K562 (cell line): ENCODE measurements around the gene GLIS1. TPM values are rescaled to one million over a fixed set of nuclear protein-coding genes. Genes with fewer than 3 reads are reported as not detected.

Experiments
- ATAC-seq: fragments of 200-7000 bp; cut with Tn5 transposase; 3 replicates; pipeline ENCODE4 v1.9.1; 2020; ENCODE audit warnings: moderate library complexity
- BruUV-seq: library from RNA; stranded (reverse); fragments of 400-500 nt; replicated peaks from 2 replicates; lab custom pipeline; 2021; lab: Mats Ljungman, UMichigan
- CTCF ChIA-PET: fragments of 300-600 bp; formaldehyde crosslinking; extraction: SDS; loops from one replicate; lab custom pipeline; 2021; ENCODE audit warnings: low intra/inter-chr PET ratio; lab: Yijun Ruan, JAX
- POLR2A ChIA-PET: fragments of 300-600, 350-650 bp; sonication (Branson Sonifier 250); formaldehyde crosslinking; extraction: SDS; loops from one replicate; lab custom pipeline; 2021; ENCODE audit warnings: antibody characterized with exemption, inconsistent platforms; lab: Yijun Ruan, JAX
- DNase-seq, 4 experiments: peaks; one replicate each; pipeline versions ENCODE4 v3.0.0 to v3.0.0-alpha.2; 2011 to 2018; ENCODE audit warnings: low spot score in 3 of 4, mixed read lengths in 3 of 4; ENCODE audit errors: extremely low read depth in 1 of 4
- FAIRE-seq: peaks from 2 replicates; lab custom pipeline; 2011; peaks lifted over from hg19 to GRCh38; lab: Jason Lieb, UNC
- H2AFZ ChIP-seq: 2 replicates; pipeline ENCODE4 v1.6.0; 2011; ENCODE audit warnings: low read depth, low read length, control low read depth, inconsistent platforms
- H3K27ac ChIP-seq: fragments of 200-600 bp; 3 replicates; pipeline ENCODE4 v1.8.0; 2011; ENCODE audit warnings: low read depth, mild to moderate bottlenecking, control low read depth, inconsistent platforms, low read length, moderate library complexity, mixed read lengths; ENCODE audit errors: extremely low read depth
- H3K27me3 ChIP-seq, 2 experiments: fragments of 300-600 bp in 1 of 2; 2 replicates in 1 of 2; 3 replicates in 1 of 2; pipeline versions ENCODE4 v1.6.0 to v1.8.0; 2011; ENCODE audit warnings: inconsistent platforms in 2 of 2, low read length in 2 of 2, mild to moderate bottlenecking in 1 of 2, mixed read lengths in 1 of 2, moderate library complexity in 1 of 2; ENCODE audit not compliant: control insufficient read depth in 2 of 2, insufficient read depth in 2 of 2
- H3K36me3 ChIP-seq: fragments of 300-600 bp; 3 replicates; pipeline ENCODE4 v1.8.0; 2011; ENCODE audit warnings: mild to moderate bottlenecking, low read length, inconsistent platforms; ENCODE audit not compliant: control insufficient read depth, insufficient read depth
- H3K4me1 ChIP-seq, 2 experiments: fragments of 200-600 bp in 1 of 2; replicated peaks in 1 of 2; 2 replicates in 1 of 2; 3 replicates in 1 of 2; pipeline versions ENCODE4 v1.5.1 to v1.8.0; 2011; ENCODE audit warnings: inconsistent platforms in 2 of 2, low read length in 2 of 2, mild to moderate bottlenecking in 1 of 2, mixed read lengths in 1 of 2, moderate library complexity in 1 of 2; ENCODE audit not compliant: control insufficient read depth in 2 of 2, insufficient read depth in 2 of 2
- H3K4me2 ChIP-seq: 2 replicates; pipeline ENCODE4 v1.6.1; 2011; ENCODE audit warnings: low read length, control low read depth, inconsistent platforms, mixed read lengths; ENCODE audit not compliant: insufficient read depth
- H3K4me3 ChIP-seq: fragments of 200-600 bp; sonication (generic), shearing (Covaris generic); 2 replicates; pipeline ENCODE4 v1.5.1; 2016; ENCODE audit warnings: control low read depth, inconsistent platforms
- H3K79me2 ChIP-seq: fragments of 200-600 bp; 3 replicates; pipeline ENCODE4 v1.8.0; 2011; ENCODE audit warnings: low read length, inconsistent platforms; ENCODE audit not compliant: control insufficient read depth, insufficient read depth
- H3K9ac ChIP-seq, 2 experiments: 2 replicates each; pipeline versions ENCODE4 v1.6.0 to v1.6.1; 2011; ENCODE audit warnings: low read depth in 2 of 2, low read length in 2 of 2, control low read depth in 1 of 2, inconsistent platforms in 1 of 2, mild to moderate bottlenecking in 1 of 2, mixed read lengths in 1 of 2; ENCODE audit not compliant: insufficient read depth in 1 of 2
- H3K9me1 ChIP-seq: one replicate; pipeline ENCODE4 v1.6.0; 2011; ENCODE audit warnings: inconsistent platforms, mild to moderate bottlenecking, low read length, moderate library complexity; ENCODE audit not compliant: control insufficient read depth, insufficient read depth
- H3K9me3 ChIP-seq: replicated peaks from 2 replicates; pipeline ENCODE4 v1.5.1; 2011; ENCODE audit warnings: low read depth, low read length, inconsistent platforms; ENCODE audit not compliant: control insufficient read depth, insufficient read depth
- H4K20me1 ChIP-seq: replicated peaks from 2 replicates; pipeline ENCODE4 v1.6.1; 2011; ENCODE audit warnings: low read length, inconsistent platforms, mixed read lengths; ENCODE audit not compliant: control insufficient read depth, insufficient read depth
- BCOR ChIP-seq: fragments of 450-650 bp; IDR thresholded peaks from 2 replicates; pipeline ENCODE4 v1.6.1; 2016
- GATAD2B ChIP-seq: fragments of 450-650 bp; IDR thresholded peaks from 2 replicates; pipeline ENCODE4 v1.6.1; 2017; ENCODE audit warnings: mild to moderate bottlenecking, borderline replicate concordance
- TCF3 ChIP-seq: sonication (generic); formaldehyde crosslinking; IDR thresholded peaks from 2 replicates; pipeline ENCODE4 v1.4.0; 2020; ENCODE audit warnings: mild to moderate bottlenecking, missing genetic modification reagents
- U2AF1 ChIP-seq: fragments of 200-400 bp; formaldehyde crosslinking; optimal IDR thresholded peaks from 2 replicates; pipeline ENCODE3; 2017; ENCODE audit warnings: mild to moderate bottlenecking, low read depth, low read length, moderate library complexity
- ZFP36 ChIP-seq: fragments of 150-350 bp; IDR thresholded peaks from 2 replicates; pipeline ENCODE4 v1.6.1; 2018; ENCODE audit warnings: low read length, low read depth; ENCODE audit not compliant: partially characterized antibody
- ZNF436 ChIP-seq: fragments of 250-450, 450-650 bp; sonication (Bioruptor Pico); formaldehyde crosslinking; IDR thresholded peaks from 2 replicates; pipeline ENCODE4 v1.7.0; 2020; ENCODE audit warnings: mild to moderate bottlenecking
- WGBS: fragments of 100-300 bp; shearing (Covaris generic); methylation state at CpG from one replicate; pipeline ENCODE4 v1.1.6; 2016; ENCODE audit warnings: low coverage, mixed read lengths; ENCODE audit not compliant: insufficient coverage; ENCODE audit errors: missing lambda C conversion rate; 5-methylcytosine and 5-hydroxymethylcytosine counted together
- in situ Hi-C: fragments of 300-500 bp; cut with MboI; formaldehyde crosslinking; loops from 4 replicates; pipeline ENCODE4 v1.15.0; 2018; ENCODE audit warnings: inconsistent platforms, mixed read lengths
- intact Hi-C: fragments of 100-400 bp; cut with micrococcal nuclease; formaldehyde crosslinking; loops from 2 replicates; pipeline ENCODE4 v1.14.2; 2022
- polyA plus RNA-seq, 8 experiments: library from polyadenylated mRNA; depleted of rRNA in 4 of 8; stranded (reverse) in 5 of 8; unstranded in 3 of 8; fragments of >200 nt; fragmentation: Nextera tagmentation in 2 of 8; fragmentation: Illumina TruSeq in 1 of 8; extraction: Ambion mirVana in 2 of 8; extraction: Trizol in 1 of 8; gene quantifications; 2 replicates each; pipeline versions ENCODE4 v1.2.1 to v1.2.3, GENCODE V29; 2011 to 2014; ENCODE audit warnings: inconsistent platforms in 1 of 8, missing spikeins in 1 of 8
- total RNA-seq, 7 experiments: library from RNA; depleted of rRNA in 6 of 7; stranded (reverse); fragments of >200 nt in 6 of 7; fragmentation: Illumina TruSeq in 2 of 7; extraction: Trizol in 2 of 7; gene quantifications; 2 replicates each; pipeline versions ENCODE4 v1.2.1 to v1.2.3, GENCODE V29; 2011 to 2021; ENCODE audit warnings: low replicate concordance in 1 of 7

Gene GLIS1
- total and polyA plus RNA-seq, 9 of the 15 experiments (the other 6 are each of a cell fraction or from before 2014, with no cell fraction given): not detected

GRCh38 chr1:53581476-53581875 lies 157.5 kb downstream of the GLIS1 start:
- Histone ChIP-seq H3K27ac (no peak overlapping the region), H3K4me2 (no peak overlapping the region), H3K36me3 (no peaks in the 10 kb centered on the region), H3K4me3 (no peak overlapping the region), H4K20me1 (peaks cover 24% of the 10 kb centered on the region; the same call in 1 of the 2 replicates), H3K9me1 (no peaks in the 10 kb centered on the region), H3K79me2 (no peaks in the 10 kb centered on the region), H3K27me3 (peaks cover 7 to 62% of the 10 kb centered on the region in 2 experiments; a peak in 4 of 5 replicates), H2AFZ (no peak overlapping the region), H3K9me3 (no peaks in the 10 kb centered on the region), H3K4me1 (peaks cover 5 to 14% of the 10 kb centered on the region in 2 experiments; a peak in 4 of 5 replicates), H3K9ac (no peak overlapping the region)
- ATAC-seq (no peak), FAIRE-seq (no peak), DNase-seq (no peak)
- WGBS: 1% methylated on average over 4 of the region's 4 CpGs
- CTCF ChIA-PET: no interaction called here
- POLR2A ChIA-PET: interaction anchor here (1.0 to 1.4 kb wide), 3 partner anchors 10 to 22 kb away, joined by 3 to 4 read pairs (median 3); no protein-coding TSS in a partner anchor
- TF ChIP-seq BCOR (0 out of 2 replicates have a peak, but pooled peaks have one; percentile 22), GATAD2B (no peak), TCF3 (CRISPR knock-in tag) (no peak), ZFP36 (peak; percentile 98), U2AF1 (no peak), ZNF436 (CRISPR knock-in tag) (peak; percentile 71)
- intact Hi-C loops: no loop called here
- BruUV-seq: no TSS peak
- in situ Hi-C loops: no loop called here
